WTC11 (cell line): ENCODE results near the gene PRDX6. TPM values are rescaled to one million over a fixed set of nuclear protein-coding genes. Genes with fewer than 3 reads are reported as not detected.

Experiments
- ATAC-seq: fragments of 200-7000 bp; cut with Tn5 transposase; 2 replicates; pipeline ENCODE4 v1.10.0; 2021; ENCODE audit warnings: mild to moderate bottlenecking, moderate library complexity
- CTCF ChIA-PET: fragments of 300-600 bp; sonication (Branson Sonifier 250); formaldehyde crosslinking; loops from one replicate; lab custom pipeline; 2021; ENCODE audit warnings: antibody characterized with exemption; lab: Charles Lee
- POLR2A ChIA-PET: fragments of 350-600 bp; sonication (Branson Sonifier 250); formaldehyde crosslinking; loops from one replicate; lab custom pipeline; 2021; ENCODE audit warnings: antibody characterized with exemption; lab: Charles Lee
- DNase-seq: peaks from one replicate; pipeline ENCODE4 v3.0.0; 2021; ENCODE audit warnings: low spot score
- H3K27ac Mint-ChIP-seq: 2 replicates; pipeline ENCODE4 v1.8.0; 2021; ENCODE audit warnings: mixed read lengths
- H3K27me3 Mint-ChIP-seq: 2 replicates; pipeline ENCODE4 v1.8.0; 2021; ENCODE audit warnings: low read depth, mild to moderate bottlenecking, moderate library complexity, mixed read lengths
- H3K36me3 Mint-ChIP-seq: 2 replicates; pipeline ENCODE4 v1.8.0; 2021; ENCODE audit warnings: mixed read lengths
- H3K4me1 Mint-ChIP-seq: 2 replicates; pipeline ENCODE4 v1.8.0; 2022; ENCODE audit warnings: mixed read lengths
- H3K4me3 Mint-ChIP-seq: 2 replicates; pipeline ENCODE4 v1.8.0; 2021; ENCODE audit warnings: mild to moderate bottlenecking, moderate library complexity, mixed read lengths
- H3K9me3 Mint-ChIP-seq: 2 replicates; pipeline ENCODE4 v1.8.0; 2021; ENCODE audit warnings: mixed read lengths
- AR ChIP-seq: fragments of 250-450 bp; sonication (Bioruptor Pico); IDR thresholded peaks from 2 replicates; pipeline ENCODE4 v1.9.0; 2021; ENCODE audit warnings: mild to moderate bottlenecking
- ARID4B ChIP-seq: sonication (generic); formaldehyde crosslinking; IDR thresholded peaks from 2 replicates; pipeline ENCODE4 v1.8.0; 2023; ENCODE audit warnings: missing genetic modification reagents, mild to moderate bottlenecking, borderline replicate concordance
- CDX4 ChIP-seq: fragments of 250-450 bp; sonication (Bioruptor Pico); IDR thresholded peaks from 2 replicates; pipeline ENCODE4 v1.9.0; 2021; ENCODE audit warnings: moderate library complexity, mild to moderate bottlenecking, inconsistent platforms, borderline replicate concordance
- CTCF ChIP-seq: fragments of 200-600 bp; IDR thresholded peaks from 2 replicates; pipeline ENCODE4 v1.8.0; 2022; ENCODE audit warnings: antibody characterized with exemption
- FOXP4 ChIP-seq: sonication (generic); formaldehyde crosslinking; IDR thresholded peaks from 2 replicates; pipeline ENCODE4 v1.8.0; 2022; ENCODE audit warnings: mild to moderate bottlenecking, missing genetic modification reagents
- GRHL2 ChIP-seq: fragments of 250-450 bp; sonication (Bioruptor Pico); IDR thresholded peaks from 2 replicates; pipeline ENCODE4 v1.8.0; 2022; ENCODE audit warnings: mild to moderate bottlenecking, moderate library complexity; ENCODE audit not compliant: insufficient replicate concordance, severe bottlenecking
- MAX ChIP-seq: sonication (generic); formaldehyde crosslinking; IDR thresholded peaks from 2 replicates; pipeline ENCODE4 v1.8.0; 2022; ENCODE audit warnings: mild to moderate bottlenecking, missing genetic modification reagents
- PREB ChIP-seq: sonication (generic); formaldehyde crosslinking; IDR thresholded peaks from 2 replicates; pipeline ENCODE4 v1.8.1; 2022; ENCODE audit warnings: mild to moderate bottlenecking, missing genetic modification reagents, moderate library complexity, borderline replicate concordance
- TEAD1 ChIP-seq: sonication (generic); formaldehyde crosslinking; IDR thresholded peaks from 2 replicates; pipeline ENCODE4 v1.8.0; 2022; ENCODE audit warnings: mild to moderate bottlenecking, missing genetic modification reagents
- TEAD4 ChIP-seq: sonication (generic); formaldehyde crosslinking; IDR thresholded peaks from 2 replicates; pipeline ENCODE4 v1.8.0; 2022; ENCODE audit warnings: mild to moderate bottlenecking, missing genetic modification reagents
- ZNF423 ChIP-seq: fragments of 250-450 bp; sonication (Bioruptor Pico); IDR thresholded peaks from 2 replicates; pipeline ENCODE4 v2.1.2; 2022; ENCODE audit warnings: mild to moderate bottlenecking, moderate library complexity
- ZNF425 ChIP-seq: fragments of 250-450 bp; sonication (Bioruptor Pico); conservative IDR thresholded peaks from 2 replicates; pipeline ENCODE4 v1.9.0; 2021; ENCODE audit warnings: mild to moderate bottlenecking
- ZNF512 ChIP-seq: sonication (generic); formaldehyde crosslinking; IDR thresholded peaks from 2 replicates; pipeline ENCODE4 v1.8.1; 2022; ENCODE audit warnings: missing genetic modification reagents, borderline replicate concordance
- total RNA-seq: library from RNA; stranded (reverse); gene quantifications from 3 replicates; pipeline ENCODE4 v1.2.3, GENCODE V29; 2021

PRDX6 gene
- total RNA-seq, 1 experiment from 2014 or later, result 538 TPM

- 0 out of 2 replicates have a peak, but pooled peaks have one; percentile 60 for TF ChIP-seq FOXP4
- no peak for TF ChIP-seq GRHL2 (CRISPR knock-in tag)
- TF ChIP-seq TEAD4 (CRISPR knock-in tag), result 0 out of 2 replicates have a peak, but pooled peaks have one; percentile 45
- no peak for TF ChIP-seq PREB (CRISPR knock-in tag)
- TF ChIP-seq ZNF423 (CRISPR knock-in tag), result 0 out of 2 replicates have a peak, but pooled peaks have one; percentile 24
- TF ChIP-seq, all 79 proteins: peak for 17
These were observed 360 bp upstream of the PRDX6 start (continued) for GRCh38 chr1:173476665-173477285.

GRCh38 chr1:173478094-173478674, 1.0 kb downstream of the PRDX6 start:
- Mint-ChIP-seq H3K27ac (peak overlapping the region; percentile 96), H3K4me1 (peaks cover 44% of the 10 kb centered on the region), H3K9me3 (0 out of 2 replicates have a peak, but pooled peaks cover 8% of the 10 kb centered on the region), H3K4me3 (peak overlapping the region; percentile 94), H3K36me3 (peaks cover 68% of the 10 kb centered on the region), H3K27me3 (no peaks in the 10 kb centered on the region)
- DNase-seq, result no peak
- no peak for ATAC-seq
- POLR2A ChIA-PET, result interaction anchor here (1.5 to 2.8 kb wide), 4 partner anchors 29 to 48 kb away, joined by 4 to 10 read pairs (median 9); no protein-coding TSS in a partner anchor
- CTCF ChIA-PET, result interaction anchor here (1.0 to 3.3 kb wide), 4 partner anchors 29 to 58 kb away, joined by 3 to 28 read pairs (median 4); no protein-coding TSS in a partner anchor
- TF ChIP-seq ZNF512 (CRISPR knock-in tag) (no peak), CTCF (no peak), AR (no peak), MAX (CRISPR knock-in tag) (0 out of 2 replicates have a peak, but pooled peaks have one; percentile 15), CDX4 (CRISPR knock-in tag) (no peak), ZNF425 (CRISPR knock-in tag) (no peak), ARID4B (CRISPR knock-in tag) (no peak; the same call in 1 of the 2 replicates), TEAD1 (CRISPR knock-in tag) (0 out of 2 replicates have a peak, but pooled peaks have one; percentile 13)
